GM11168 (cell line): ENCODE data around the gene P2RY11.

ENCODE experiments used
- in situ Hi-C: fragments of 300-500 bp; cut with MboI; formaldehyde crosslinking; loops from one replicate; pipeline ENCODE4 v1.12.0; 2022; ENCODE audit warnings: low sequenced_read_pairs; ENCODE audit not compliant: unreplicated experiment

P2RY11 gene

GRCh38 chr19:10112895-10113591 is 1.6 kb downstream of the P2RY11 start:
- in situ Hi-C loops: no loop called here

- in situ Hi-C loops: no loop called here
These were observed 2.1 kb downstream of the P2RY11 start for GRCh38 chr19:10113592-10113963.

- in situ Hi-C loops: no loop called here
These were observed 2.6 kb downstream of the P2RY11 start for GRCh38 chr19:10113964-10114650.

- in situ Hi-C loops: no loop called here
These were observed 3.3 kb downstream of the P2RY11 start for GRCh38 chr19:10114651-10115391.

- in situ Hi-C loops: no loop called here
These were observed 4.0 kb downstream of the P2RY11 start for GRCh38 chr19:10115392-10116084.

- in situ Hi-C loops: no loop called here
These were observed 4.8 kb downstream of the P2RY11 start for GRCh38 chr19:10116085-10116865.

- in situ Hi-C loops: no loop called here
These were observed 5.5 kb downstream of the P2RY11 start for GRCh38 chr19:10116866-10117616.

- in situ Hi-C loops: no loop called here
These were observed 7.5 kb downstream of the P2RY11 start for GRCh38 chr19:10118960-10119359.

- in situ Hi-C loops: no loop called here
These were observed 9.2 kb downstream of the P2RY11 start for GRCh38 chr19:10120538-10121189.

- in situ Hi-C loops: no loop called here
These were observed 10.6 kb downstream of the P2RY11 start for GRCh38 chr19:10122045-10122444.

GRCh38 chr19:10124429-10124828 is 12.9 kb downstream of the P2RY11 start:
- in situ Hi-C loops: no loop called here

- in situ Hi-C loops: no loop called here
These were observed 14.7 kb downstream of the P2RY11 start for GRCh38 chr19:10126213-10126639.

GRCh38 chr19:10132905-10133304 is 21.4 kb downstream of the P2RY11 start:
- in situ Hi-C loops: no loop called here

GRCh38 chr19:10133596-10133995 is 22.1 kb downstream of the P2RY11 start:
- in situ Hi-C loops: no loop called here

GRCh38 chr19:10134040-10134439 is 22.5 kb downstream of the P2RY11 start:
- in situ Hi-C loops: no loop called here

- in situ Hi-C loops: no loop called here
These were observed 24.2 kb downstream of the P2RY11 start for GRCh38 chr19:10135551-10136334.

GRCh38 chr19:10136936-10137335 is 25.4 kb downstream of the P2RY11 start:
- in situ Hi-C loops: no loop called here
